Mesodermal cell (in vitro differentiated cells): ENCODE data around the gene STAC2.

Experiments
- H3K27ac ChIP-seq: 2 replicates; pipeline ENCODE4 v1.7.0; 2013; ENCODE audit warnings: mild to moderate bottlenecking, low read depth, low read length, moderate library complexity; ENCODE audit not compliant: severe bottlenecking
- H3K36me3 ChIP-seq: 2 replicates; pipeline ENCODE4 v1.7.1; 2013; ENCODE audit warnings: mild to moderate bottlenecking, low read length, moderate library complexity; ENCODE audit not compliant: control insufficient read depth, insufficient read depth
- H3K4me1 ChIP-seq: one replicate; pipeline ENCODE4 v1.7.1; 2013; ENCODE audit warnings: mild to moderate bottlenecking, low read length; ENCODE audit not compliant: insufficient read depth, control insufficient read depth, poor library complexity, severe bottlenecking
- H3K4me3 ChIP-seq: 2 replicates; pipeline ENCODE4 v1.7.0; 2013; ENCODE audit warnings: low read length, control low read depth, mild to moderate bottlenecking; ENCODE audit not compliant: insufficient read depth, poor library complexity, severe bottlenecking; ENCODE audit errors: extremely low read depth
- H3K9me3 ChIP-seq: 2 replicates; pipeline ENCODE4 v1.7.1; 2013; ENCODE audit warnings: mild to moderate bottlenecking, low read length, moderate library complexity; ENCODE audit not compliant: control insufficient read depth
- WGBS, 2 experiments: methylation state at CpG; one replicate each; pipeline ENCODE4 v1.1.5; 2013; ENCODE audit warnings: missing lambda C conversion rate in 2 of 2; ENCODE audit not compliant: insufficient coverage in 2 of 2; 5-methylcytosine and 5-hydroxymethylcytosine counted together

Gene STAC2

GRCh38 chr17:39183045-39183444 lies 42.7 kb downstream of the STAC2 start:
- Histone ChIP-seq H3K27ac (no peak overlapping the region), H3K4me3 (no peak overlapping the region), H3K36me3 (peaks cover 76% of the 10 kb centered on the region), H3K4me1 (no peaks in the 10 kb centered on the region), H3K9me3 (no peaks in the 10 kb centered on the region)
- WGBS, 2 experiments: 97 to 100% methylated on average over 1 to 3 of the region's 5 CpGs

- Histone ChIP-seq H3K4me1 (no peaks in the 10 kb centered on the region), H3K4me3 (no peak overlapping the region), H3K36me3 (peaks cover 81% of the 10 kb centered on the region), H3K9me3 (no peaks in the 10 kb centered on the region), H3K27ac (no peak overlapping the region)
- WGBS, 2 experiments: 91 to 100% methylated on average over 4 to 5 of the region's 5 CpGs
Observed at GRCh38 chr17:39181303-39181702, 44.4 kb downstream of the STAC2 start.

- Histone ChIP-seq H3K36me3 (peaks cover 68% of the 10 kb centered on the region), H3K27ac (no peak overlapping the region), H3K9me3 (no peaks in the 10 kb centered on the region), H3K4me1 (peaks cover 14% of the 10 kb centered on the region), H3K4me3 (no peak overlapping the region)
- 91 to 96% methylated on average over 4 of the region's 4 CpGs for WGBS, 2 experiments
Observed at GRCh38 chr17:39178536-39178935, 47.2 kb downstream of the STAC2 start.

- H3K9me3 ChIP-seq: no peaks in the 10 kb centered on the region
- peaks cover 58% of the 10 kb centered on the region for H3K36me3 ChIP-seq
- H3K4me3 ChIP-seq: no peak overlapping the region
- peaks cover 14% of the 10 kb centered on the region for H3K4me1 ChIP-seq
- WGBS, 2 experiments: 89 to 95% methylated on average over 12 of the region's 12 CpGs
- no peak overlapping the region for H3K27ac ChIP-seq
Observed at GRCh38 chr17:39177256-39177655, 48.5 kb downstream of the STAC2 start.

GRCh38 chr17:39175695-39176093 lies 50.1 kb downstream of the STAC2 start:
- no peak overlapping the region for H3K4me3 ChIP-seq
- 85 to 94% methylated on average over 10 of the region's 10 CpGs for WGBS, 2 experiments
- H3K36me3 ChIP-seq: peaks cover 44% of the 10 kb centered on the region
- H3K9me3 ChIP-seq: no peaks in the 10 kb centered on the region
- H3K4me1 ChIP-seq: peaks cover 14% of the 10 kb centered on the region
- H3K27ac ChIP-seq: no peak overlapping the region

- H3K9me3 ChIP-seq: no peaks in the 10 kb centered on the region
- peaks cover 14% of the 10 kb centered on the region for H3K4me1 ChIP-seq
- WGBS, 2 experiments: 69 to 84% methylated on average over 29 to 33 of the region's 35 CpGs
- H3K27ac ChIP-seq: no peak overlapping the region
- H3K36me3 ChIP-seq: peaks cover 39% of the 10 kb centered on the region
- no peak overlapping the region for H3K4me3 ChIP-seq
Observed at GRCh38 chr17:39174920-39175694, 50.6 kb downstream of the STAC2 start.

- Histone ChIP-seq H3K36me3 (peaks cover 30% of the 10 kb centered on the region), H3K27ac (no peak overlapping the region), H3K4me3 (no peak overlapping the region), H3K9me3 (no peaks in the 10 kb centered on the region), H3K4me1 (peaks cover 14% of the 10 kb centered on the region)
- WGBS, 2 experiments: 85 to 89% methylated on average over 6 to 9 of the region's 10 CpGs
Observed at GRCh38 chr17:39173526-39174274, 52.0 kb downstream of the STAC2 start.

- H3K9me3 ChIP-seq: no peaks in the 10 kb centered on the region
- no peak overlapping the region for H3K4me3 ChIP-seq
- H3K27ac ChIP-seq: no peak overlapping the region
- H3K4me1 ChIP-seq: peaks cover 14% of the 10 kb centered on the region
- WGBS, 2 experiments: 83 to 88% methylated on average over 1 of the region's 5 CpGs
- H3K36me3 ChIP-seq: peaks cover 28% of the 10 kb centered on the region
Observed at GRCh38 chr17:39173080-39173479, 52.7 kb downstream of the STAC2 start.

- Histone ChIP-seq H3K4me3 (no peak overlapping the region), H3K27ac (no peak overlapping the region), H3K36me3 (peaks cover 16% of the 10 kb centered on the region), H3K9me3 (no peaks in the 10 kb centered on the region), H3K4me1 (peaks cover 20% of the 10 kb centered on the region)
- 95 to 96% methylated on average over 4 of the region's 5 CpGs for WGBS, 2 experiments
Observed at GRCh38 chr17:39171933-39172332, 53.8 kb downstream of the STAC2 start.

GRCh38 chr17:39170558-39170957 lies 55.2 kb downstream of the STAC2 start:
- Histone ChIP-seq H3K36me3 (peaks cover 5% of the 10 kb centered on the region), H3K4me3 (no peak overlapping the region), H3K4me1 (peaks cover 13% of the 10 kb centered on the region), H3K27ac (no peak overlapping the region), H3K9me3 (no peaks in the 10 kb centered on the region)
- WGBS, 2 experiments: 84 to 100% methylated on average over 2 to 4 of the region's 6 CpGs

- H3K9me3 ChIP-seq: no peaks in the 10 kb centered on the region
- H3K4me1 ChIP-seq: peaks cover 9% of the 10 kb centered on the region
- H3K36me3 ChIP-seq: peaks cover under 1% of the 10 kb centered on the region
- H3K4me3 ChIP-seq: no peak overlapping the region
- WGBS, 2 experiments: 83 to 91% methylated on average over 2 to 4 of the region's 4 CpGs
- no peak overlapping the region for H3K27ac ChIP-seq
Observed at GRCh38 chr17:39170109-39170508, 55.6 kb downstream of the STAC2 start.
